ENCODE data around the gene STPG1.

- TF ChIP-seq POLR2AphosphoS5 (IDR thresholded peaks at IDR 0.05) = no peak
- TF ChIP-seq CTCF (IDR thresholded peaks at IDR 0.05) = no peak
These were observed 24.3 kb downstream of the STPG1 start for GRCh38 chr1:24389231-24389678.

Measured in breast epithelium (tissue), 3 donors.